H1 (cell line): ENCODE data around the gene SP8.

Source experiments
- CTCF ChIP-seq, 3 experiments: IDR thresholded peaks; 1 replicate in 2 of 3; 2 replicates in 1 of 3; pipeline versions ENCODE4 v1.5.1 to v1.6.1; 2011; ENCODE audit warnings: low read length in 3 of 3, mild to moderate bottlenecking in 3 of 3, inconsistent platforms in 2 of 3, low read depth in 1 of 3, moderate library complexity in 1 of 3; ENCODE audit not compliant: insufficient read depth in 1 of 3; ENCODE audit errors: control extremely low read depth in 1 of 3
- EP300 ChIP-seq, 2 experiments: IDR thresholded peaks; 1 replicate in 1 of 2; 2 replicates in 1 of 2; pipeline ENCODE4 v1.6.1; 2011 to 2012; ENCODE audit warnings: low read depth in 2 of 2, low read length in 2 of 2, mild to moderate bottlenecking in 2 of 2, borderline replicate concordance in 1 of 2, inconsistent platforms in 1 of 2, moderate library complexity in 1 of 2
- EZH2 ChIP-seq: fragments of 200-600 bp; sonication (generic); IDR thresholded peaks from 2 replicates; pipeline ENCODE4 v1.7.1; 2012; ENCODE audit warnings: low read depth, mild to moderate bottlenecking, moderate library complexity, low read length, inconsistent platforms; ENCODE audit not compliant: severe bottlenecking
- MAX ChIP-seq: IDR thresholded peaks from 2 replicates; pipeline ENCODE4 v1.6.1; 2012; ENCODE audit warnings: inconsistent platforms
- PHF8 ChIP-seq: fragments of 200-600 bp; sonication (generic); conservative IDR thresholded peaks from 2 replicates; pipeline ENCODE4 v1.7.1; 2012; ENCODE audit warnings: low read depth, mild to moderate bottlenecking, inconsistent platforms, low read length, moderate library complexity
- POLR2A ChIP-seq, 2 experiments: IDR thresholded peaks; 1 replicate in 1 of 2; 2 replicates in 1 of 2; pipeline ENCODE4 v1.6.1; 2011; ENCODE audit warnings: low read depth in 2 of 2, low read length in 2 of 2, mild to moderate bottlenecking in 2 of 2; ENCODE audit errors: control extremely low read depth in 1 of 2
- POLR2AphosphoS5 ChIP-seq: IDR thresholded peaks from 2 replicates; pipeline ENCODE4 v1.6.1; 2011; ENCODE audit warnings: low read depth, low read length
- SP1 ChIP-seq: IDR thresholded peaks from 2 replicates; pipeline ENCODE4 v1.6.1; 2011; ENCODE audit warnings: low read depth, low read length
- TAF1 ChIP-seq: IDR thresholded peaks from 2 replicates; pipeline ENCODE4 v1.6.1; 2011; ENCODE audit warnings: mild to moderate bottlenecking, low read depth, low read length
- TAF7 ChIP-seq: optimal IDR thresholded peaks from 2 replicates; pipeline ENCODE3; 2011; ENCODE audit warnings: low read depth, mild to moderate bottlenecking, inconsistent platforms, low read length, moderate library complexity, borderline replicate concordance
- USF2 ChIP-seq: IDR thresholded peaks from 2 replicates; pipeline ENCODE4 v1.6.1; 2011; ENCODE audit warnings: low read length, improper control_type of control experiment
- ZNF274 ChIP-seq: IDR thresholded peaks from 2 replicates; pipeline ENCODE4 v1.7.0; 2012; ENCODE audit warnings: low read length, borderline replicate concordance; ENCODE audit errors: extremely low read depth

GRCh38 chr7:20795361-20795760, 8.7 kb upstream of the SP8 start:
- TF ChIP-seq PHF8 (no peak), POLR2AphosphoS5 (no peak), CTCF (IDR thresholded peaks at IDR 0.05; ENCODE audit: control extremely low read depth in 1 of 3, insufficient read depth in 1 of 3, low read depth in 1 of 3, low read length in 3 of 3) (no peak), TAF1 (no peak), ZNF274 (no peak), USF2 (no peak), POLR2A (IDR thresholded peaks at IDR 0.05; ENCODE audit: control extremely low read depth in 1 of 2, low read depth in 2 of 2, low read length in 2 of 2) (no peak), SP1 (no peak), MAX (no peak), EZH2 (no peak), EP300 (IDR thresholded peaks at IDR 0.05; ENCODE audit: borderline replicate concordance in 1 of 2, low read depth in 2 of 2, low read length in 2 of 2) (no peak), TAF7 (no peak)
